ENCODE data around the gene KIF24.
"Not testable (repeated sequence)": the region's sequence is repeated elsewhere in the genome, so short reads cannot be mapped to it uniquely, and the experiment has no call there.

Gene KIF24

DNA sequence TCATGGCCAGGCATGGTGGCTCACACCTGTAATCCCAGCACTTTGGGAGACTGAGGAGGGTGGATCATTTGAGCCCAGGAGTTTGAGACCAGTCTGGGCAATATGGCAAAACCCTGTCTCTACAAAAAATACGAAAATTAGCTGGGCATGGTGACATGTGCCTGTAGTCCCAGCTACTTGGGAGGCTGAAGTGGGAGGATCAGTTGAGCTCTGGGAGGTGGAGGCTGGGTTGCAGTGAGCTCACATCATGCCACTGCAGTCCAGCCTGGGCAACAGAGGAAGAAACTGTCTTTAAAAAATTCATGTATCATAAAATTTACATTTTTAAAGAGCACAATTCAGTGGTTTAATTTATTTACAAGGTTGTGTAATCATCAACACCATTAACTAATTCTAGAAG lies 23.9 kb upstream of the KIF24 start:
- not testable (repeated sequence) for H3K9me3 ChIP-seq (ENCODE audit: control insufficient read depth, insufficient read depth, low read length); H3K9ac ChIP-seq (ENCODE audit: low read depth, low read length); H3K27ac ChIP-seq (ENCODE audit: low read depth, low read length); H3K4me3 ChIP-seq (ENCODE audit: low read depth, low read length); H3K36me3 ChIP-seq (ENCODE audit: control insufficient read depth, insufficient read depth, low read length); H3K27me3 ChIP-seq (ENCODE audit: control insufficient read depth, insufficient read depth, low read length); H3K4me1 ChIP-seq (ENCODE audit: control insufficient read depth, insufficient read depth, low read length)

DNA sequence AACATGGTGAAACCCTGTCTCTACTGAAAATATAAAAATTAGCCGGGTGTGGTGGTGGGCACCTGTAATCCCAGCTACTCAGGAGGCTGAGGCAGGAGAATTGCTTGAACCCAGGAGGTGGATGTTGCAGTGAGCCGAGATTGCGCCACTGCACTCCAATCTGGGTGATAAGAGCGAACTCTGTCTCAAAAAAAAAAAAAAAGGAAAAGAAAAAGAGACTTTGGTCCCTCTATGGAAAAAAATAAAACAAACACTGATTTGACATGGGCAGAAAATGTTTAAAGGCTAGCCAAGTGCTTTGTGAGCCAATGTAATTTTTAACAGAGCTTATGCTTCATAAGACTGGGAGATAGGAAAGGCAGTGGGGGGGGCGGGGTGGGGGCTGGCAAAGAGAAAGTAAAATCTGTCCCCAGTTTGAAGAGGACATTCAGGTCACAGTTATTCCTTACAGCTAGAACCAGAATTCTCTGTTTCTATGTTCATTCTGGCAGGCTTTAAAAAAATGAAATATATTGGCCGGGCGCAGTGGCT lies 23.1 kb upstream of the KIF24 start:
- not testable (repeated sequence) for H3K4me1 ChIP-seq (ENCODE audit: control insufficient read depth, insufficient read depth, low read length)

DNA sequence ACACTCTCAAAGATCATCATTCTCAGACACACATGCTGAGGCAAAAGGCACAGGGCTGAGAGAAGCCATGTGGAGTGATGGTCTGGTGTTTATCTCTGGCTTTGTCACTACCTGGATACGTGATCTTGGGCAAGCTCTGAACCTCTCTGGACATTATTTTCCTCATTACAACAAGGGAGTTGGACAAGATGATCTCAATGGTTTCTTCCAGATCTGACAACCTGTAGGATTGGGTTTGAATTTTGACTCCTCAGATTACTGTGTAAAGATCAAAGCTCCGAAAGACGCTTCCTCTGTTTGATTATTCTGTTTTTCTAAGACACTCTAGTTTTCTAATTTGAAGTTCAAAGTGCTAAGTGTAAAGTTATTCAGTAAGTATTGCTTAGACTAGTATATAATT lies 20.3 kb upstream of the KIF24 start:
- H3K4me3 ChIP-seq (ENCODE audit: low read depth, low read length): no peak overlapping the region
- H3K9ac ChIP-seq (ENCODE audit: low read depth, low read length): no peak overlapping the region
- no peaks in the 10 kb centered on the region for H3K9me3 ChIP-seq (ENCODE audit: control insufficient read depth, insufficient read depth, low read length)
- no peak overlapping the region for H3K27ac ChIP-seq (ENCODE audit: low read depth, low read length)
- no peaks in the 10 kb centered on the region for H3K4me1 ChIP-seq (ENCODE audit: control insufficient read depth, insufficient read depth, low read length)
- no peaks in the 10 kb centered on the region for H3K36me3 ChIP-seq (ENCODE audit: control insufficient read depth, insufficient read depth, low read length)
- H3K27me3 ChIP-seq (ENCODE audit: control insufficient read depth, insufficient read depth, low read length): no peaks in the 10 kb centered on the region

More for the DNA sequence above, 23.1 kb upstream of the KIF24 start:
- not testable (repeated sequence) for H3K9ac ChIP-seq (ENCODE audit: low read depth, low read length); H3K36me3 ChIP-seq (ENCODE audit: control insufficient read depth, insufficient read depth, low read length); H3K27ac ChIP-seq (ENCODE audit: low read depth, low read length); H3K27me3 ChIP-seq (ENCODE audit: control insufficient read depth, insufficient read depth, low read length); H3K9me3 ChIP-seq (ENCODE audit: control insufficient read depth, insufficient read depth, low read length); H3K4me3 ChIP-seq (ENCODE audit: low read depth, low read length)

DNA sequence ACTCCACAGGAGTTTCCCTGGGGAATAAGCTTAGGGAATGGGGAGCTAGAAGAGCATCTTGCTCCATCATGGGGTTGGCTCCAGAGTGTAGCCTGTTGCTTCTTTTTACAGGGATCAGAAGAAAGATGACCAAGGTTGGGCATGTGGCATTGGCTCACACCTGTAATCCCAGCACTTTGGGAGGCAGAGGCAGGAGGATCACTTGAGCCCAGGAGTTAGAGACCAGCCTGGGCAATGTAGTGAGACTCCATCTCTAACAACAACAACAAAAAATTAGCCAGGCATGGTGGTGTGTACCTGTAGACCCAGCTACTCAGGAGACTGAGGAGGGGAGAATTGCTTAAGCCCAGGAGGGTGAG lies 18.7 kb upstream of the KIF24 start:
- no peak overlapping the region for H3K9ac ChIP-seq (ENCODE audit: low read depth, low read length)
- peaks cover 10% of the 10 kb centered on the region; the same call in 1 of the 2 replicates for H3K36me3 ChIP-seq (ENCODE audit: control insufficient read depth, insufficient read depth, low read length)
- H3K4me3 ChIP-seq (ENCODE audit: low read depth, low read length): no peak overlapping the region
- no peak overlapping the region for H3K27ac ChIP-seq (ENCODE audit: low read depth, low read length)
- no peaks in the 10 kb centered on the region for H3K9me3 ChIP-seq (ENCODE audit: control insufficient read depth, insufficient read depth, low read length)
- no peaks in the 10 kb centered on the region for H3K4me1 ChIP-seq (ENCODE audit: control insufficient read depth, insufficient read depth, low read length)
- no peaks in the 10 kb centered on the region for H3K27me3 ChIP-seq (ENCODE audit: control insufficient read depth, insufficient read depth, low read length)

DNA sequence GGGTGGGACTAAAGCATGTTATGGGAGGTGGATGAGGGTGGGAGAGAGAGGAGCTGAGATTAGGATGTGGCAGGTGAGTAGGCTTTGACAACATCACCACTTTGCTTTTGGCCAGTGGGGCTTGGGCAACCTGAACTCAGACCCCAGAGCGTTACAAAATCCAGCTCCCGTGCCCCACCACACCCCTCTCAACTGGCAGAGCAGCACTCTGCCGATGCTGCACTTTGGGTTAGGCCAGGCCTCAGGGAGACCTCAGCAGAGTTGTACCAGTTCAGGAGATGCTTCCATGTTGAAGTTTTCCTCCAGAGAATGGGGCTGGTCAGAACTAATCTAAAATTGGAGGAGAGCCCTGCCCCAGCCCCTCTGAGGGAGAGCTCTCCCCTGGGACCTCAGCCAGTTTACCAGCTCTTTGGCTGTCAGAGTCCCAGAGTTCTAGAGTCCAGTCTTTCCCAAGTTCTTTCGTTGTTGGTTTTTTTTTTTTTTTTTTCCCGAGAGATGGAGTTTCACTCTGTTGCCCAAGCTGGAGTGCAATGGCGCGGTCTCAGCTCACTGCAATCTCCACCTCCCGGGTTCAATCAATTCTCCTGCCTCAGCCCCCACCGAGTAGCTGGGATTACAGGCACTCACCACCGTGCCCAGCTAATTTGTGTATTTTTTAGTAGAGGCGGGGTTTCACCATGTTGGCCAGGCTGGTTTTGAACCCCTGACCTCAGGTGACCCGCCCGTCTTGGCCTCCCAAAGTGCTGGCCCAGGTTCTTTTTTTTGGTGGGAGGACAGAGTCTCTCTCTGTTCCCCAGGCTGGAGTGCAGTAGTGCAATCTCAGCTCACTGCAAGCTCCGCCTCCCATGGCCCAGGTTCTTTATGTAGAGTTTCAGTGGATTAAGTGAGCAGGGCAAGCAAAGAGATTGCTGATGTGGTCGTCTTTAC lies 18.1 kb upstream of the KIF24 start:
- Histone ChIP-seq H3K36me3 (ENCODE audit: control insufficient read depth, insufficient read depth, low read length) (peaks cover 14% of the 10 kb centered on the region), H3K4me3 (ENCODE audit: low read depth, low read length) (no peak overlapping the region), H3K27ac (ENCODE audit: low read depth, low read length) (no peak overlapping the region), H3K4me1 (ENCODE audit: control insufficient read depth, insufficient read depth, low read length) (no peaks in the 10 kb centered on the region), H3K27me3 (ENCODE audit: control insufficient read depth, insufficient read depth, low read length) (no peaks in the 10 kb centered on the region), H3K9ac (ENCODE audit: low read depth, low read length) (no peak overlapping the region), H3K9me3 (ENCODE audit: control insufficient read depth, insufficient read depth, low read length) (no peaks in the 10 kb centered on the region)

DNA sequence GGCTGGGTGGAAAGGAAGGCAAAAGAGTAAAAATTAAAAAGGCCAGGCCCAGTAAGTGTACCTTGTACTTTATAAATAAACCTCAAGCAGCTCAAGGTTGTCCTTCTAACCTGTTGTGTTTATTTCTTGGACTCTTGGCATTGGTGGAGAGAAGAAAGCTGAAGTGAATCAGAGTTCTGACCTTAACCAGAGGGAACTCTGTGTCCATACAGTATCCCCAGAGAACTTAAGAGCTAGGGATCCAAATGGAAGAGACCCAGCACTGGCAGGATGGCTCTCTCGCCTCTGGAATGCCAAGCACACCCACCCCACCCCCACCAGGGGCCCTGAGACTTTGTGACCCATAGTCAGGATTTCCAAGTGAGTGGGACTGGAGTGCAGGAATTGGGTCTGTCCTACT lies 14.5 kb upstream of the KIF24 start:
- H3K36me3 ChIP-seq (ENCODE audit: control insufficient read depth, insufficient read depth, low read length): peaks cover 41% of the 10 kb centered on the region
- H3K9ac ChIP-seq (ENCODE audit: low read depth, low read length): no peak overlapping the region
- no peaks in the 10 kb centered on the region for H3K9me3 ChIP-seq (ENCODE audit: control insufficient read depth, insufficient read depth, low read length)
- no peak overlapping the region for H3K4me3 ChIP-seq (ENCODE audit: low read depth, low read length)
- no peaks in the 10 kb centered on the region for H3K27me3 ChIP-seq (ENCODE audit: control insufficient read depth, insufficient read depth, low read length)
- H3K4me1 ChIP-seq (ENCODE audit: control insufficient read depth, insufficient read depth, low read length): no peaks in the 10 kb centered on the region
- H3K27ac ChIP-seq (ENCODE audit: low read depth, low read length): no peak overlapping the region

DNA sequence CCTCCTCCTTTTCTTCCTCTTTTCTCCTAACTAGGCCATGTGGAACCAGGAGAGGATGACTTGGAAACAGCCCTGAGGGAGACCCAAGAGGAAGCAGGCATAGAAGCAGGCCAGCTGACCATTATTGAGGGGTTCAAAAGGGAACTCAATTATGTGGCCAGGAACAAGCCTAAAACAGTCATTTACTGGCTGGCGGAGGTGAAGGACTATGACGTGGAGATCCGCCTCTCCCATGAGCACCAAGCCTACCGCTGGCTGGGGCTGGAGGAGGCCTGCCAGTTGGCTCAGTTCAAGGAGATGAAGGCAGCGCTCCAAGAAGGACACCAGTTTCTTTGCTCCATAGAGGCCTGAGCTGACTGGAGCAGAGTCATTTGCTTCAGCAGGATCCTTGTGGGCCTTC lies 14.0 kb upstream of the KIF24 start:
- no peak overlapping the region for H3K4me3 ChIP-seq (ENCODE audit: low read depth, low read length)
- H3K9ac ChIP-seq (ENCODE audit: low read depth, low read length): no peak overlapping the region
- H3K36me3 ChIP-seq (ENCODE audit: control insufficient read depth, insufficient read depth, low read length): peaks cover 43% of the 10 kb centered on the region
- no peaks in the 10 kb centered on the region for H3K27me3 ChIP-seq (ENCODE audit: control insufficient read depth, insufficient read depth, low read length)
- H3K4me1 ChIP-seq (ENCODE audit: control insufficient read depth, insufficient read depth, low read length): no peaks in the 10 kb centered on the region
- no peaks in the 10 kb centered on the region for H3K9me3 ChIP-seq (ENCODE audit: control insufficient read depth, insufficient read depth, low read length)
- H3K27ac ChIP-seq (ENCODE audit: low read depth, low read length): no peak overlapping the region

DNA sequence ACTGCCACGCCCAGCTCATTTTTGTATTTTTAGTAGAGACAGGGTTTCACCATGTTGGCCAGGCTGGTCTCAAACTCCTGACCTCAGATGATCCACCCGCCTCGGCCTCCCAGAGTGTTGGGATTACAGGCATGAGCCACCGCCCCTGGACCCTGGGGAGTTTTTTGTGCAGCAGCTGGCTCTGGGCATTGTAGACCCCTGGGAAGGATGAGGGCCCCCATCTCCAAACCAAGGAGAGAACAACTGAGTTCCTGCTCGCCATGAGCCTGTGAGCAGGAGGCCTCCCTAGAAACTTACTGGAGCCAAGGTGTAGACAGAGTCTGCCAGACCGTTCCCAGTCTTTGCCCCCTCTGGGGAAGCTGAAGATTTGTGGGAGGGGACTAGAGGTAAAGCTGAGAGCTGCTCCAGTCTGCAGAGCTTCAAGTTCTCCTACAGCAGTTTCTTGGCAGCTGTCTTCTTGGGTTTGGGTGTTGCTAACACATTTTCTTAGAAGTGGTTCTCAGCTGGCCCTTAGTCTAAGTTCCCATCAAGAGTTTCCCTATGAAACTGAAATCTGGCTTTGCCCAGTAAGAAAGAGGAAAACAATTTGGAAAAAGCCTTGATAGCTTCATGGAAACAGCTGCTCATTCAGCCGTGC lies 12.7 kb upstream of the KIF24 start:
- no peak overlapping the region for H3K27ac ChIP-seq (ENCODE audit: low read depth, low read length)
- no peak overlapping the region for H3K9ac ChIP-seq (ENCODE audit: low read depth, low read length)
- peaks cover 43% of the 10 kb centered on the region for H3K36me3 ChIP-seq (ENCODE audit: control insufficient read depth, insufficient read depth, low read length)
- H3K9me3 ChIP-seq (ENCODE audit: control insufficient read depth, insufficient read depth, low read length): no peaks in the 10 kb centered on the region
- H3K4me3 ChIP-seq (ENCODE audit: low read depth, low read length): no peak overlapping the region
- H3K4me1 ChIP-seq (ENCODE audit: control insufficient read depth, insufficient read depth, low read length): no peaks in the 10 kb centered on the region
- no peaks in the 10 kb centered on the region for H3K27me3 ChIP-seq (ENCODE audit: control insufficient read depth, insufficient read depth, low read length)

DNA sequence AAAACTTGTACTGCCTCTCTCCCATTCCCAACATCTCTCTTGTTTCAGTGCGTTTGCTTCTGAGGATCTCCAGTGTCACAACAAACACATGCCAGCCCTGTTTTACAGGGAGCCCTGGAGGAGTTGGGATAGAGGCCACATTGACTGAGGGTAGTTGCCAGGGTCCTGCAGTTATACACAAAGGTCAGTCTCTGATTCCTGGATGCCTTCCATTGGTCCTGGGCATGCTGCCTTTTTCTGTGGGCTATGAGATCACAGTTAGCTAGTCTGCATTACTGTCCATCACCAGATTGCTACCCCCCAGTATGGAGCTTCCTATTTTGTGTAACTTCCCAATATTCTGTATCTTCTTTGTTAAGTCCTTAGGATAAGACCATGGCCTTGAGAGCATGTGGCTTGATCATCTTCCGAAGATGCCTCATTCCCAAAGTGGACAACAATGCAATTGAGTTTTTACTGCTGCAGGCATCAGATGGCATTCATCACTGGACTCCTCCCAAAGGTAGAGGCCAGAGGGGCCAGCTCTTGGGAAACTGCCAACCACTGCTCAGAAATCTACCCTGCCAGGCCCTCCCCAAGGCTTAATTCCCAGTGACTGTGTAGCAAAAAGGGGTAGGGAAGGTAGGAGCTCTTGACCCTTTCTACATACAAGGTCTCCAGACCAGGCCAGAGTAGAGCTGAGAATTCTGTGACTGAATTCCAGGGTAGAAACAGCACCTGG lies 9.8 kb upstream of the KIF24 start:
- peaks cover 14% of the 10 kb centered on the region for H3K4me1 ChIP-seq (ENCODE audit: control insufficient read depth, insufficient read depth, low read length)
- peaks cover 43% of the 10 kb centered on the region for H3K36me3 ChIP-seq (ENCODE audit: control insufficient read depth, insufficient read depth, low read length)
- H3K27ac ChIP-seq (ENCODE audit: low read depth, low read length): no peak overlapping the region
- no peaks in the 10 kb centered on the region for H3K9me3 ChIP-seq (ENCODE audit: control insufficient read depth, insufficient read depth, low read length)
- no peak overlapping the region for H3K9ac ChIP-seq (ENCODE audit: low read depth, low read length)
- no peaks in the 10 kb centered on the region for H3K27me3 ChIP-seq (ENCODE audit: control insufficient read depth, insufficient read depth, low read length)
- no peak overlapping the region for H3K4me3 ChIP-seq (ENCODE audit: low read depth, low read length)

DNA sequence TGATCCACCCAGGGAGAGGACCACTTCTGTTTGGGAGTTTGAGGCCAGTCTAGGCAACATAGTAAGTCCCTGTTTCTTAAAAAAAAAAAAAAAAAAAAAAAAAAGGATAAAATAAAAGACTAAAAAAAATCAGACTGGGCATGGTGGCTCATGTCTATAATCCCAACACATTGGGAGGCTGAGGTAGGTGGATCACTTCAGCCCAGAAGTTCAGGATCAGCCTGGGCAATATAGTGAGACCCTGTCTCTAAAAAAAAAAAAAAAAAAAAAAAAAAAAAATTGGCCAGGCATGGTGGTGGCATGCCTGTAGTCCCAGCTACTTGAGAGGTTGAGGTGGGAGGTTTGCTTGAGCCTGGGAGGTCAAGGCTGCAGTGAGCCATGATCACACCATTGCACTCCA lies 9.0 kb upstream of the KIF24 start:
- H3K9ac ChIP-seq (ENCODE audit: low read depth, low read length); H3K4me3 ChIP-seq (ENCODE audit: low read depth, low read length); H3K9me3 ChIP-seq (ENCODE audit: control insufficient read depth, insufficient read depth, low read length); H3K27me3 ChIP-seq (ENCODE audit: control insufficient read depth, insufficient read depth, low read length); H3K27ac ChIP-seq (ENCODE audit: low read depth, low read length): not testable (repeated sequence)
- Histone ChIP-seq H3K4me1 (ENCODE audit: control insufficient read depth, insufficient read depth, low read length) (peaks cover 20% of the 10 kb centered on the region), H3K36me3 (ENCODE audit: control insufficient read depth, insufficient read depth, low read length) (peaks cover 35% of the 10 kb centered on the region)

DNA sequence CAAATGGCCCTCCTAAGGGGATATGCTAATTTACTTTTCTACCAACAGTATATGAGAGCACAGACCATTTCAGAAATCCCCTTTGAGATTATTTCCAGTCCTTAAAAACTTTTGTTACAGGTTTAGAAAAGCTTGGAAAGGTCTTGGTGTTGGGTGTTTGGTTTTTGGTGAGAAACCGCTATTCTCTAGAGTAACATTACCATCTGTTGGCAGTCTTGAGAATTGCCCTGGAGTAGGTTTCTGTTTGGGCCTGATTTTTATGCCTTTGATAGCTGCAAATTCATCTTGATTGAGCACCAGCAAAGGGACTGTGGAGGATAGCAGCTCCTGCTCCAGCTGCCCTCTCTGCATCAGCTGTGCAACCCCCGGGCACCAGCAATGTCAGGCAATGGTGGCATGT lies 8.3 kb upstream of the KIF24 start:
- Histone ChIP-seq H3K9ac (ENCODE audit: low read depth, low read length) (no peak overlapping the region), H3K9me3 (ENCODE audit: control insufficient read depth, insufficient read depth, low read length) (no peaks in the 10 kb centered on the region), H3K4me3 (ENCODE audit: low read depth, low read length) (no peak overlapping the region), H3K27me3 (ENCODE audit: control insufficient read depth, insufficient read depth, low read length) (no peaks in the 10 kb centered on the region), H3K4me1 (ENCODE audit: control insufficient read depth, insufficient read depth, low read length) (peaks cover 20% of the 10 kb centered on the region), H3K27ac (ENCODE audit: low read depth, low read length) (no peak overlapping the region), H3K36me3 (ENCODE audit: control insufficient read depth, insufficient read depth, low read length) (peaks cover 31% of the 10 kb centered on the region)
